Measurements from ENCODE around the gene PPARG.
"Not testable (repeated sequence)": the region's sequence is repeated elsewhere in the genome, so short reads cannot be mapped to it uniquely, and the experiment has no call there.

Gene PPARG

GRCh38 chr3:12440927-12441714 is 152.3 kb downstream of the PPARG start:
- DNase-seq (ENCODE audit: low read depth, low spot score): no peak

DNA sequence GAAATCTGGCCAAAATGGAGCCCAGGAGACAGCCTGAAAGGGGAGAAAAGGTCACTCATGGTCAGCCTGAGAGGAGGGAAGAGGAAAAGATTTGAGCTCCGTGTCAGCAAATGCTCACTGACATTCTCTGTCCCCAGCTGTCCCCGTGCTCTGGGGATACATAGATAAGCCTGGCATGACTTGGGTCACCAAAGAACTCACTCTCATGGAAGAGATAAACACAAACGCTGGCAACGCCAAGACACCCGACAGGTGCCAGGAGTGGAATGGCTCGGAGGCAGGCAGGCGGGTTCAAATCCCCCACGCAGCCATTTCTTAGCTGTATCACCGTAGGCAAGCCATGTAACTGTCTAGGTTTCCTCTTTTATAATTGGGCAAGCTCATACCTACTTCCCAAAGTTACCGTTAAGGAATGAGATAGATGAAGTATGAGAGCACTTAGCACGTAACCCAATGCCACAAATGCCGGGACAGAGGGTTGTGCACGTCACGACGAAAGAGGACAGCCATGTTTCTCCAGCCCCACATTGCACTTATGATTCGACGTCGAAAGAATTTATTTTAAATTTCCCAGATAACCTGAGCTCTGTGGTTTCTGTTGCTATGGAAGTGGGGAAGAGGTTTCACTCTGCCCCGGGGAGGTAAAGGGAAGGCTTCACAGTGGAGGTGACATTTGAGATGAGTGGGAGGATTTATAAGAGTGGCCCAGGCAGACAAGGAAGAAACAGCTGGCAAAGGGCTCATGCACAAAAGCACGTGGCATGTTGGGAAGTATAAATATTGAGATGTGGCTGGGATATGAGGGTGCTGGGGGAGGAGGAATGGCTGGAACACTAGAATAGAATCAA is 154.0 kb downstream of the PPARG start:
- no peak for DNase-seq (ENCODE audit: low read depth, low spot score)

DNA sequence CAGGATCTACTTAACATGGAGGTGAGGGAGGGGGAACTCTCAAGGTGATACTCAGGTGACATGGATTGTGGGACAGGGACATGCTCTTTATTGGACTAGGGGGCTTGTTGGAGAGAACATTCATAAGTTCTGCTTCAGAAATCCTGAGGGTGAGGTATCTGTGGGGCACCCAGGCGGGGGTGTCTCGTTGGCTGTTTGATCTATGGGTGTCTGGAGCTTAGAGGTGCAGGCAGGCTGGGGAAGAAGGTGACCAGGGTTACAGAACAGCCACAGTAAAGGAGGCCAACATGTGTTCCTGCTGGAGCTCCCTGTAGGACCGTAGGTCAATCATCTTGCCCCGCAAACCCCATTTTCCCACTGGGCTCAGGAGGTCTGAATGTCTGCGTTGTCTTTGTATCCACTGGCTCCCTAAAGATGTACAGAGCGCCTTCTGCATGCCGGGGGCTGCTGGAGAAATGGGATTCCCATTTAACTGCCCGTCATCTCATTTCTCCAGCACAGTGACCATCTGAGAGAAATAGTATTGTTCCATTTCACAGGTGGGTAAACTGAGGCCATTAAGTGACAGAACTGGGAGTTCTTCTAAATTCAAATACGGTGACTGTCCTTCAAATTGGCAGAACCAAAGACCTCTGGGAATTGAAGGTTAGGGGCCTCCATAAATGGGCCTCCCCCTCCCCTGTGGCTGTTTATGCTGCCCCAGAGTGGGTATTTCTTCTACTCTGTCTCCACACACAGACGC is 155.1 kb downstream of the PPARG start:
- no peak for DNase-seq (ENCODE audit: low read depth, low spot score)

DNA sequence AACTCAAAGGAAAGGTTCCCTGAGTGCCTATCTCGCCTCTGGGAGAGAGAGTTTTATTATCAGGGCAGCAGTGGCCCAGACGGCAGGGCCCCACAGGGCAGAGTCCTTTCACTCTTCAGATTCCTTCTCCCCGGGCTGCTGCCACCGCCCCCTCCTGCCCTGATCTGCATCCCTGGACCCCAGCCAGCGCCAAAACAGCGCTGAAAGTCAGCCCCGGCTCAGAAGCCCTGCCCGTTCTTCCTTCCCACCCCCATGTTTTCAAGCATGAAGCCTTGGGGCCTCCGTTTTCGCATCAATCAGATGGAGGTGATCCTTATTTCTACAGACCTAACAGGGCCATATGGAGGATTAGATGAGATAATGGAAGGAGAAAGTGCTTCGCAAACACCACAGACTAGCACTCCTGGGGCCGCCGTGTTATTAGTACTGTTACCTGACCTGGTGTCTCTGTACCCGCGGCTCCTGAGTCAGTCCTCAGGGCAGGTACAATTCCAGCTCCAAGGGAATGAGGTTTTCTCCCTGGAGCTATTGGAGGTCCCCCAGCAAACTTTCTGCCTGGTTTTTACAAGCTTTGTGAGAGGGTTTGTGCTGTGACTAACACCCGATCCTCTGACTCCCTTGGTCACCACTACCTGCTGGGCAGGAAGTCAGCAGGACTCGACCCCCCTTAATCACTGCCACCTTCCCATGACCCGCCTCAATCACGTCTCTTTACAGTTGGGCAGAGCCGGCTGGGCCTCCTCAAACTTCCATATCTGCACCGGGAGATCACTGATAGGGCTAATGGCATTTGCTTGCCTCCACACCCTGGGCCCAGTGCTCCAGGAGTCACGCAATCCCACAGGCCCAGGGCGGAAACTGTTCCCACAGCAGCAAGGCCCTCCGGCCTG is 156.0 kb downstream of the PPARG start:
- DNase-seq (ENCODE audit: low read depth, low spot score): no peak

GRCh38 chr3:12445523-12446240 is 156.8 kb downstream of the PPARG start:
- DNase-seq (ENCODE audit: low read depth, low spot score): no peak

DNA sequence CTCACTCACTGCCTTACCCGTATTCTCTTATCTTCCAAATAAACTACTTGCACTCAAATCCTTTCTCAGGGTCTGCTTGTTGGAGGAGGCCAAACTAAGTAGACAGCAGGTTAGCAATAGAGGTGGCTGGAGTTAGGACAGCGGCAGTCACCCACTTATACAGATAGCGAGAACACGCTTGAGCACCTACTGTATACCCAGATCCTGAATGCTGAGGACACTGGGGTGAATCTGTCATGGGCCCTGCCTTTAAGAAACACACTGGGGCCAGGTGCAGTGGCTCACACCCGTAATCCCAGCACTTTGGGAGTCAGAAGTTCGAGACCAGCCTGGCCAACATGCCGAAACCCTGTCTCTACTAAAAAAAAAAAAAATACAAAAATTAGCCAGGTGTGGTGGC is 157.4 kb downstream of the PPARG start:
- DNase-seq (ENCODE audit: low read depth, low spot score): no peak

- DNase-seq (ENCODE audit: low read depth, low spot score): no peak
Measured at GRCh38 chr3:12447075-12447474, 158.2 kb downstream of the PPARG start.

GRCh38 chr3:12448404-12449202 is 159.7 kb downstream of the PPARG start:
- DNase-seq (ENCODE audit: low read depth, low spot score): not testable (repeated sequence)

DNA sequence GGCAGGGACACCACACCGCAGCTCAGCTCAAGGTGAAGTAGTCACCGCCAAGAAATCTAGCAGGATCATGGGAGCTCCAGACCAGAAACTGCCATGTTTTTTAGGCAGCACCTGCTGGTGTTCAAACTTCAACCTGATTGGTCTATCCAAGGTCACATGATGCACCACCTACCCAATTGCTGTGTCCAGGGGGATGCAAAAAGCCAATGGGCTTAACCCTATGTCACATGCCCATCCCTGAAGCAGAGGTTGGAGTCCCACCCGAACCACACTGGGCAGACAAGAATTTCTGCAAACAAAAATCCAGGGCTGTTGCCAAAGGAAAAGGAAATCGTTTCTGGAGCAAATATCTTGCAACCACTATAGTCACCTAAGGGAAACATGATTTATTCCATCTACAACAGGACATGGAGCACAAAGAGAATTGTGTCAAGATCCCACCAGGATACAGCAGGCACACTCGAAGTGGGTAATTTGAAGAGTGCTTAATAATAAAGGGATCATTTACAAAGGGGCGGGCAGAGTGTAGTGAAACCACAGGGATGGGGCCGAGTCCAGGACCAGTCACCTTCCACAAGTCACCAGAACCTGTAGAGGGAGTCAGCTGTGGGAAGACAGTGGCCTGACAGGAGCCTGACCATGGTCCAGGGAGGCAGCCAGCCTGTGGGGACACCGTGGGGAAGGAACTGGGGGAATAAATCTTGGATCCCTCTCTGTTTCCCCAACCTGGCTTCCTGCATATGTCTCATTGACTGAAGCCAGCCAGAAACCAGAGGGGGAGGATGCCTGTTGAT is 161.2 kb downstream of the PPARG start:
- DNase-seq (ENCODE audit: low read depth, low spot score): no peak

DNA sequence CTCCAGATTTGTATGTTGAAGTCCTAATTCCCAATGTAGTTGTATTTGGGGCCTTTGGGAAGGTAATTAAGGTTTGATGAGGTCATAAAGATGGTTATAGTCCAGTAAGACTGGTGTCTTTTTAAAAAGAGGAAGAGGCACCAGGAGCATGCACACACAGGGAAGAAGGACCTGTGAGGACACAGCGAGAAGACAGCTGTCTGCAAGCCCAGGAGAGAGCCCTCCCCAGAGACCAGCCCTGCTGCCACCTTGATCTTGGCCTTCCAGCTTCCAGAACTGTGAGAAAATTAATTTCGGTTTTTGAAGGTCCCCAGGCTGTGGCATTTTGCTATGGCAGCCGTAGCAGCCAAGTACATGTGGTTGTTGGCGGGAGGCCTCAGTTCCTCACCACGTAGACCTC is 162.6 kb downstream of the PPARG start:
- no peak for DNase-seq (ENCODE audit: low read depth, low spot score)

DNA sequence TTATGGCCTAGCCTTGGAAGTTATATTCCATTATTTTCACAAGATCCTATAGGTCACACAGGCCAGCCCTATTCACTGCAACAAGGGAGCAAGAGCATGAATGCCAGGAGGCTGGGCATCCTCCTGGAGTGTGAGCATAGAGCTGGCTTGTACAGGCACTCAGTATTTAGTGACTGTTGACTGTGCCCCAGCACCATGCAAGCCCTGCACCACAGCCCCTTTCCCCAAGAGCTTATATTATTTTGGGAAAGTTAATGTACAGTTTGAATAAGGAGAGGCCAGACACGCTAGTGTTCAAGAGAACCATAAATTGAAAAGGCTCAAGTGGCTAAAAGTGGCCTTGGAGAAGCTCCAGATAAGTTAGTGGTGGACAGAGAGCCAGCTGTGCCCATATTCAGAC is 163.1 kb downstream of the PPARG start:
- no peak for DNase-seq (ENCODE audit: low read depth, low spot score)

- DNase-seq (ENCODE audit: low read depth, low spot score): no peak
Measured at GRCh38 chr3:12452361-12453330, 163.8 kb downstream of the PPARG start.

- no peak for DNase-seq (ENCODE audit: low read depth, low spot score)
Measured at GRCh38 chr3:12454076-12454815, 165.4 kb downstream of the PPARG start.

DNA sequence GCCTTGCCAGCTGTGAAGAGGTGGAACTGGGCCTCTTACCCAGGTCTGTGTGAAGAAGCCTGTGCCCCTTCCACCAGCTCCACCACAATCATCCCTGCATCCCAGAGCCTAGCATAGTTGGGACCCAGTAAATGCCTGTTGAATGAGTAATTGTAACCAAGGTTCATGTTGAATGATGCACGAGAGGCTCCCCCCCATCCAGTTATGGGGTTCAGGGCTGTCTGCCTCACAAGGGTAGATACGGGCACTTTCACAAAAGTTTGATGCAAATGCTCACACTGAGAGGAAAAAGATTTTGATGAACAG is 165.9 kb downstream of the PPARG start:
- DNase-seq (ENCODE audit: low read depth, low spot score): no peak

DNA sequence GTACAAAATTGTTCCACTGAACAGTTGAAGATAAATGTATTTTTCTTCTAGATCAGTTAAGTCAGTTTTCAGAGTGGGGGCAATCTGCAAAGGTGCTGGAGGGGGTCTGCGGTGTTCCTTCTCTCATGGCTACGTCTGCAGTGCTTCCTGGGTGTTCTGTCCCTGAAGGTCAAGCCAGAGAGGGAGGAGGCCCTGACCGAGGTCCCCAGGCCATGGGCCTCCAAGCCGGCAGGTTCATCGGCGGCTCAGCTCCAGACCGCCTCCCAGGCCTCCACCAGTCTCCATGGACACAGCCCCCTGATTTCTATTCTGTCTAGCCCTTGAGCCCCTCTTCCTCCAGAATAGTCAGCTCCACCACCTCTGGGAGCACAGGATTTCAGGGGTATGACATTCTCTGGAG is 166.9 kb downstream of the PPARG start:
- no peak for DNase-seq (ENCODE audit: low read depth, low spot score)

DNA sequence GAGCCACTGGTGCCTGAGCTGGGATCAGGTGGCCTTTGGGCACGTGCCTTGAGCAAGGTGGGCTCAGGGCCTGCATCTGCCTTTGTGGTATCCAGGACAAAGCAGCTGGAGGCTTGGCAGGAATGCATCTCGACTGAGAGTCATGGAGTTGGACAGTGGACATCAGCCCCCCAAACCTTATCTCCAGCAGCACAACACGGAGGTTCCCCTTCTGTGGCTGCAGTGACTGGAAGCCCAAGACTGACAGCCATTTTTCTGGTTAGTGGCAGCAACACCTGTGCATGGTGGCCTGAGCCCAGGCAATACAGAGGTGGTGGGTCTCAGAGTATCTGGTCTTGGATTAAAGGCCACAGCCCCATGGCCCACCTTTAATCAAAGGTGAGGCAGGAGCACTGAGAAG is 167.6 kb downstream of the PPARG start:
- no peak for DNase-seq (ENCODE audit: low read depth, low spot score)

- not testable (repeated sequence) for DNase-seq (ENCODE audit: low read depth, low spot score)
Measured at GRCh38 chr3:12457380-12457779, 168.5 kb downstream of the PPARG start.
